Heart left ventricle (tissue), 16 donors: ENCODE data around the gene KCNG2. TPM values are rescaled to one million over a fixed set of nuclear protein-coding genes. Genes with fewer than 3 reads are reported as not detected.
A peak's percentile ranks its signal among the peaks of the same experiment; 100 is the strongest.

Experiments
- ATAC-seq, 4 donors: fragments of 200-7000 bp; cut with Tn5 transposase; one replicate each; pipeline ENCODE4 v1.9.1; 2020 to 2022; ENCODE audit warnings: moderate library complexity in 4 of 4, mild to moderate bottlenecking in 3 of 4, moderate number of reproducible peaks in 1 of 4
- DNase-seq, 5 donors: peaks; one replicate each; pipeline ENCODE4 v3.0.0-alpha.2; 2020
- H3K27ac ChIP-seq, 12 donors: fragments of 200-600 bp; sonication (generic) in 4 of 12; one replicate each; pipeline versions ENCODE4 v1.5.0 to v1.8.0; 2016 to 2022; ENCODE audit warnings: mild to moderate bottlenecking in 2 of 12
- H3K27me3 ChIP-seq, 9 donors: fragments of 200-600 bp; sonication (generic) in 2 of 9; one replicate each; pipeline versions ENCODE4 v1.5.1 to v1.8.0; 2016 to 2022; ENCODE audit warnings: mild to moderate bottlenecking in 3 of 9
- H3K36me3 ChIP-seq, 9 donors: fragments of 200-600 bp; sonication (generic) in 2 of 9; one replicate each; pipeline versions ENCODE4 v1.5.0 to v1.8.0; 2018 to 2022; ENCODE audit warnings: mild to moderate bottlenecking in 2 of 9
- H3K4me1 ChIP-seq, 12 donors: fragments of 200-600 bp; sonication (generic) in 4 of 12; one replicate each; pipeline versions ENCODE4 v1.5.0 to v1.8.0; 2016 to 2022; ENCODE audit warnings: mild to moderate bottlenecking in 3 of 12
- H3K4me3 ChIP-seq, 12 donors: fragments of 200-600 bp; sonication (generic) in 4 of 12; one replicate each; pipeline versions ENCODE4 v1.5.0 to v1.8.0; 2017 to 2022; ENCODE audit warnings: mild to moderate bottlenecking in 9 of 12, moderate library complexity in 4 of 12
- H3K9me3 ChIP-seq, 12 donors: fragments of 200-600 bp; sonication (generic) in 4 of 12; one replicate each; pipeline versions ENCODE4 v1.5.0 to v1.8.0; 2016 to 2022; ENCODE audit warnings: mild to moderate bottlenecking in 1 of 12
- CTCF ChIP-seq, 12 donors: fragments of 200-600 bp; sonication (generic) in 4 of 12; IDR thresholded peaks; one replicate each; pipeline versions ENCODE4 v1.5.0 to v1.8.0; 2018 to 2022; ENCODE audit warnings: antibody characterized with exemption in 12 of 12, mild to moderate bottlenecking in 5 of 12
- POLR2A ChIP-seq, 2 donors: fragments of 450-650 bp; IDR thresholded peaks; one replicate each; pipeline ENCODE4 v1.6.1; 2017; ENCODE audit warnings: antibody characterized with exemption in 2 of 2, mild to moderate bottlenecking in 2 of 2, moderate library complexity in 2 of 2
- WGBS, 4 donors: extraction: QIAGEN DNeasy Blood & Tissue Kit in 2 of 4; methylation state at CpG; one replicate each; pipeline versions ENCODE4 v1.1.5 to v1.1.7; 2013 to 2018; 5-methylcytosine and 5-hydroxymethylcytosine counted together
- intact Hi-C, 10 donors: fragments of 100-400 bp; cut with DNase I; formaldehyde crosslinking; loops; one replicate each; pipeline versions ENCODE4 v1.11.1 to v1.14.2; 2022
- polyA plus RNA-seq, 2 donors: library from polyadenylated mRNA; stranded (reverse); fragments of 200-250 nt; gene quantifications; one replicate each; pipeline ENCODE4 v1.2.3, GENCODE V29; 2013
- total RNA-seq, 9 donors: library from RNA; depleted of rRNA in 2 of 9; stranded (reverse); fragments of >200 nt in 2 of 9; fragmentation: NEBNext Ultra II Directional in 3 of 9; extraction: Animal tissue kit (Norgen Biotek cat#: 25700) in 3 of 9; gene quantifications; one replicate each; pipeline versions ENCODE4 v1.1.0 to v1.2.4, GENCODE V29; 2016 to 2023
- donor health status: ischemic (EF 13 %, LVEDD 7.1; RV severe dilation, severe dysfunction).
- donor health status: healthy with polysubstance abuse.
- donor health status: DM: no; HTN: yes; CAD: no.
- donor health status: DM: no; HTN: no; CAD: no.
- donor health status: ischemic (EF 25% LVEDD 6.9; RV normal size, moderate dysfunction).
- donor health status: ischemic (EF 25% LVEDD 5.7; RV mildly dilated, moderate dysfunction).
- donor health status: healthy.
- donor health status: DM: yes; HTN: yes; CAD: no.
- donor health status: ischemic (EF 35%, LVEDD 5.7; RV mildly dilated, moderate dysfunction).
- donor health status: nonischemic (EF 11% LVEDD 7.7; RV severe dilation, severe dysfunction).
- donor health status: DM: yes; HTN: yes; CAD: no.
- donor health status: PGD.
- donor health status: ischemic (EF 29% LVEDD 5.4; RV normal size, mild dysfunction).
- donor health status: nonischemic (EF 23%, LVEDD 6.1; RV moderate dilation, normal function).

Gene KCNG2
- total and polyA plus RNA-seq, 11 donors: 0.07 to 1.5 (median 0.18) TPM; not detected in 8

- no peak overlapping the region for H3K4me3 ChIP-seq
- H3K9me3 ChIP-seq: no peaks in the 10 kb centered on the region
- ATAC-seq (no peak), DNase-seq (no peak)
- H3K4me1 ChIP-seq: peaks cover 0 to 11% (median 5%) of the 10 kb centered on the region in 12 donors
- 58 to 76% (median 71%) methylated on average over 32 of the region's 32 CpGs for WGBS, 4 donors
- intact Hi-C loops: no loop called here
- H3K36me3 ChIP-seq: no peaks in the 10 kb centered on the region
- no peak overlapping the region for H3K27ac ChIP-seq
- peaks cover 33 to 71% (median 43%) of the 10 kb centered on the region in 9 donors for H3K27me3 ChIP-seq
- no peak for TF ChIP-seq CTCF (IDR thresholded peaks at IDR 0.05)
Measured at GRCh38 chr18:79784965-79785770, 12.6 kb upstream of the KCNG2 start.

GRCh38 chr18:79785831-79786230, 11.9 kb upstream of the KCNG2 start:
- ATAC-seq: no peak
- TF ChIP-seq POLR2A (IDR thresholded peaks at IDR 0.05) (no peak), CTCF (IDR thresholded peaks at IDR 0.05) (no peak)
- H3K27me3 ChIP-seq: peaks cover 36 to 75% (median 43%) of the 10 kb centered on the region in 9 donors
- H3K4me1 ChIP-seq: peaks cover 0 to 16% (median 5%) of the 10 kb centered on the region in 12 donors
- intact Hi-C loops: no loop called here
- H3K36me3 ChIP-seq: no peaks in the 10 kb centered on the region
- H3K27ac ChIP-seq: no peak overlapping the region
- no peak overlapping the region for H3K4me3 ChIP-seq
- H3K9me3 ChIP-seq: no peaks in the 10 kb centered on the region
- 58 to 84% (median 73%) methylated on average over 6 to 12 of the region's 12 CpGs for WGBS, 4 donors
- no peak for DNase-seq

- no peak overlapping the region for H3K27ac ChIP-seq
- peaks cover 36 to 79% (median 43%) of the 10 kb centered on the region in 9 donors for H3K27me3 ChIP-seq
- intact Hi-C loops: no loop called here
- WGBS, 4 donors: 81 to 88% (median 85%) methylated on average over 12 to 14 of the region's 14 CpGs
- no peak overlapping the region for H3K4me3 ChIP-seq
- peaks cover 0 to 21% (median 7%) of the 10 kb centered on the region in 12 donors for H3K4me1 ChIP-seq
- no peaks in the 10 kb centered on the region for H3K36me3 ChIP-seq
- TF ChIP-seq CTCF (IDR thresholded peaks at IDR 0.05) (no peak), POLR2A (IDR thresholded peaks at IDR 0.05) (no peak)
- DNase-seq (peak in 1 of 5 donors; percentile 10), ATAC-seq (no peak)
- no peaks in the 10 kb centered on the region for H3K9me3 ChIP-seq
Measured at GRCh38 chr18:79786304-79786703, 11.4 kb upstream of the KCNG2 start.

GRCh38 chr18:79786786-79787526, 10.8 kb upstream of the KCNG2 start:
- Histone ChIP-seq H3K4me3 (no peak overlapping the region), H3K9me3 (no peaks in the 10 kb centered on the region), H3K27me3 (peaks cover 36 to 83% (median 46%) of the 10 kb centered on the region in 9 donors), H3K4me1 (peaks cover 0 to 27% (median 8%) of the 10 kb centered on the region in 12 donors), H3K27ac (no peak overlapping the region), H3K36me3 (no peaks in the 10 kb centered on the region)
- peak in 1 of 5 donors; percentile 17 for DNase-seq
- no peak for TF ChIP-seq CTCF (IDR thresholded peaks at IDR 0.05)
- TF ChIP-seq POLR2A (IDR thresholded peaks at IDR 0.05): no peak
- intact Hi-C loops: no loop called here
- 78 to 86% (median 82%) methylated on average over 22 of the region's 22 CpGs for WGBS, 4 donors
- no peak for ATAC-seq
